ENCODE data around the gene FICD. TPM values are rescaled to one million over a fixed set of nuclear protein-coding genes. Genes with fewer than 3 reads are reported as not detected.

Gene FICD
- total and polyA plus RNA-seq, 5 donors = 1.8 to 7.1 (median 3.1) TPM

- ATAC-seq (no peak), DNase-seq (no peak)
- no peak overlapping the region for H3K4me3 ChIP-seq (ENCODE audit: low read length)
- intact Hi-C loops (cut with DNase I) = loop anchor here (2.0 to 10.0 kb wide), 7 partner anchors 49 to 526 kb away; partner anchors contain the start of genes ALKBH2 (in 2 of the 4), SSH1 (in 1 of the 4) and UNG (in 1 of the 4)
- no peaks in the 10 kb centered on the region for H3K9me3 ChIP-seq (ENCODE audit: control insufficient read depth, low read length)
- H3K27ac ChIP-seq (ENCODE audit: low read length) = no peak overlapping the region
- peaks cover 4% of the 10 kb centered on the region for H3K4me1 ChIP-seq (ENCODE audit: control insufficient read depth, insufficient read depth, low read length)
- no peaks in the 10 kb centered on the region for H3K27me3 ChIP-seq (ENCODE audit: control insufficient read depth, insufficient read depth)
- 77% methylated on average over 10 of the region's 10 CpGs for WGBS
Measured at GRCh38 chr12:108568338-108569154, 53.5 kb downstream of the FICD start.

Other genes starting within 250 kb of the FICD start
- gene CMKLR1, start 176.0 kb upstream of the FICD start, total RNA-seq = 10 to 100 TPM in 2 of 4 donors, 1 to 10 TPM in 2; 7.2 to 17.9 (median 9.2) TPM
- gene CMKLR1, start 176.0 kb upstream of the FICD start, polyA plus RNA-seq = 1.6 TPM
- gene SART3, start 45.9 kb downstream of the FICD start, total RNA-seq = 10 to 100 TPM; 21.1 to 27.7 (median 25.6) TPM
- gene SART3, start 45.9 kb downstream of the FICD start, polyA plus RNA-seq = 14.2 TPM
- 100 to 1,000 TPM; 276 to 363 (median 303) TPM for gene ISCU, start 47.3 kb downstream of the FICD start, total RNA-seq
- 457 TPM for gene ISCU, start 47.3 kb downstream of the FICD start, polyA plus RNA-seq
- gene TMEM119, start 82.8 kb downstream of the FICD start, total RNA-seq = 1 to 10 TPM; 1.8 to 3.5 (median 2.6) TPM
- gene TMEM119, start 82.8 kb downstream of the FICD start, polyA plus RNA-seq = 3.2 TPM
- gene SELPLG, start 118.6 kb downstream of the FICD start, total RNA-seq = 1 to 10 TPM; 2.9 to 6.2 (median 4.7) TPM
- gene SELPLG, start 118.6 kb downstream of the FICD start, polyA plus RNA-seq = 1.9 TPM
- gene CORO1C, start 216.2 kb downstream of the FICD start, total RNA-seq = 100 to 1,000 TPM in 2 of 4 donors, 10 to 100 TPM in 2; 85.1 to 122 (median 93.6) TPM
- 24.8 TPM for gene CORO1C, start 216.2 kb downstream of the FICD start, polyA plus RNA-seq